MM.1S (cell line): ENCODE results near the gene PRRX2.

Experiments
- EZH2 ChIP-seq: fragments of 300-600 bp; sonication (generic); optimal IDR thresholded peaks from 2 replicates; pipeline ENCODE3; 2017; ENCODE audit warnings: low read depth, mild to moderate bottlenecking, antibody characterized with exemption, low read length, mixed read lengths
- TF ChIP-seq, protein P1 (sequence below): fragments of 300-600 bp; sonication (generic); IDR thresholded peaks from 2 replicates; pipeline ENCODE4 v1.5.1; 2016; ENCODE audit warnings: antibody characterized with exemption, low read length, mixed read lengths

DNA sequence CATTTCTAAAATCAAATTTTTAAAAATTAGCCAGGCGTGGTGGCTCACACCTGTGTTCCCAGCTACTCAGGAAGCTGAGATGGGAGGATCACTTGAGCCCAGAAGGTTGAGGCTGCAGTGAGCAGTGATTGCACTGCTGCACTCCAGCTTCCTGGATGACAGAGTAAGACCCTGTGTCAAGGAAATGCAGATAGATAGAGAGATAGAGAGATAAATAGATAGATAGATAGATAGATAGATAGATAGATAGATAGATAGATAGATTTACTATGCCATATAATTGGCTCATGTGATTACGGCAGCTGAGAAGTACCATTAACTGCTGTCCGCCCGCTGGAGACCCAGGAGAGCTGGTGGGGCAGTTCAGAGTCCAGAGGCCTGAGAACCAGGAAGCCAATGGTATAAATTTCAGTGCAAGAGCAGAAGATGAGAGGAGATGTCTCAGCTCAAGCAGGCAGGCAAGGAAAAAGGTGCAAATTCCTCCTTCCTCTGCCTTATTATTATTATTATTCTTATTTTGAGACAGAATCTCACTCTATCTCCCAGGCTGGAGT lies 100.4 kb downstream of the PRRX2 start:
- TF ChIP-seq, protein P1, sequence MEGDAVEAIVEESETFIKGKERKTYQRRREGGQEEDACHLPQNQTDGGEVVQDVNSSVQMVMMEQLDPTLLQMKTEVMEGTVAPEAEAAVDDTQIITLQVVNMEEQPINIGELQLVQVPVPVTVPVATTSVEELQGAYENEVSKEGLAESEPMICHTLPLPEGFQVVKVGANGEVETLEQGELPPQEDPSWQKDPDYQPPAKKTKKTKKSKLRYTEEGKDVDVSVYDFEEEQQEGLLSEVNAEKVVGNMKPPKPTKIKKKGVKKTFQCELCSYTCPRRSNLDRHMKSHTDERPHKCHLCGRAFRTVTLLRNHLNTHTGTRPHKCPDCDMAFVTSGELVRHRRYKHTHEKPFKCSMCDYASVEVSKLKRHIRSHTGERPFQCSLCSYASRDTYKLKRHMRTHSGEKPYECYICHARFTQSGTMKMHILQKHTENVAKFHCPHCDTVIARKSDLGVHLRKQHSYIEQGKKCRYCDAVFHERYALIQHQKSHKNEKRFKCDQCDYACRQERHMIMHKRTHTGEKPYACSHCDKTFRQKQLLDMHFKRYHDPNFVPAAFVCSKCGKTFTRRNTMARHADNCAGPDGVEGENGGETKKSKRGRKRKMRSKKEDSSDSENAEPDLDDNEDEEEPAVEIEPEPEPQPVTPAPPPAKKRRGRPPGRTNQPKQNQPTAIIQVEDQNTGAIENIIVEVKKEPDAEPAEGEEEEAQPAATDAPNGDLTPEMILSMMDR = no peak
- TF ChIP-seq EZH2 = no peak
